Common myeloid progenitor, CD34-positive (primary cell): ENCODE measurements around the gene CYB561D2.
A peak's percentile ranks its signal among the peaks of the same experiment; 100 is the strongest.

Experiments
- CTCF ChIA-PET: fragments of 350-600 bp; sonication (Branson Sonifier 250); formaldehyde crosslinking; loops from one replicate; lab custom pipeline; 2021; ENCODE audit warnings: antibody characterized with exemption; lab: Charles Lee
- POLR2A ChIA-PET: fragments of 350-600 bp; sonication (Branson Sonifier 250); formaldehyde crosslinking; loops from one replicate; lab custom pipeline; 2021; ENCODE audit warnings: antibody characterized with exemption; lab: Charles Lee
- DNase-seq, 3 donors: peaks; one replicate each; pipeline versions ENCODE4 v3.0.0 to v3.0.0-alpha.2; 2013
- H3K27ac ChIP-seq, 2 experiments: 1 replicate in 1 of 2; 2 replicates in 1 of 2; pipeline ENCODE4 v1.7.0; 2013; ENCODE audit warnings: inconsistent platforms in 2 of 2, low read length in 2 of 2, mild to moderate bottlenecking in 2 of 2, low read depth in 1 of 2, moderate library complexity in 1 of 2; ENCODE audit not compliant: severe bottlenecking in 2 of 2, insufficient read depth in 1 of 2, poor library complexity in 1 of 2
- H3K27me3 ChIP-seq, 5 experiments: replicated peaks in 2 of 5; 1 replicate in 3 of 5; 2 replicates in 2 of 5; pipeline versions ENCODE4 v1.6.1 to v1.7.0; 2013; ENCODE audit warnings: low read length in 4 of 5, mild to moderate bottlenecking in 2 of 5, moderate library complexity in 2 of 5, inconsistent platforms in 1 of 5; ENCODE audit not compliant: insufficient read depth in 5 of 5, control insufficient read depth in 4 of 5
- H3K36me3 ChIP-seq, 4 experiments: 1 replicate in 2 of 4; 2 replicates in 2 of 4; pipeline versions ENCODE4 v1.6.1 to v1.7.0; 2013; ENCODE audit warnings: low read length in 3 of 4, control low read depth in 1 of 4, mild to moderate bottlenecking in 1 of 4; ENCODE audit not compliant: control insufficient read depth in 4 of 4, insufficient read depth in 4 of 4
- H3K4me1 ChIP-seq, 4 experiments: 1 replicate in 3 of 4; 2 replicates in 1 of 4; pipeline versions ENCODE4 v1.6.1 to v1.7.1; 2013; ENCODE audit warnings: low read length in 3 of 4, mild to moderate bottlenecking in 3 of 4, control low read depth in 1 of 4, inconsistent platforms in 1 of 4, moderate library complexity in 1 of 4; ENCODE audit not compliant: control insufficient read depth in 4 of 4, insufficient read depth in 4 of 4; ENCODE audit errors: control extremely low read depth in 1 of 4
- H3K4me3 ChIP-seq, 7 experiments: 1 replicate in 4 of 7; 2 replicates in 3 of 7; pipeline versions ENCODE4 v1.5.1 to v1.7.0; 2013; ENCODE audit warnings: mild to moderate bottlenecking in 7 of 7, low read length in 6 of 7, moderate library complexity in 6 of 7, inconsistent platforms in 2 of 7, low read depth in 2 of 7, control low read depth in 1 of 7; ENCODE audit not compliant: insufficient read depth in 4 of 7, control insufficient read depth in 1 of 7; ENCODE audit errors: extremely low read depth in 1 of 7
- H3K9me3 ChIP-seq, 5 experiments: 1 replicate in 4 of 5; 2 replicates in 1 of 5; pipeline versions ENCODE4 v1.6.1 to v1.7.1; 2013; ENCODE audit warnings: low read length in 4 of 5, mild to moderate bottlenecking in 2 of 5, inconsistent platforms in 1 of 5, low read depth in 1 of 5, moderate library complexity in 1 of 5; ENCODE audit not compliant: control insufficient read depth in 4 of 5, insufficient read depth in 2 of 5; ENCODE audit errors: control extremely low read depth in 1 of 5
- WGBS: methylation state at CpG from one replicate; pipeline ENCODE4 v1.1.5; 2013; ENCODE audit not compliant: insufficient coverage; 5-methylcytosine and 5-hydroxymethylcytosine counted together

The CYB561D2 gene

GRCh38 chr3:50370594-50370993, 19.9 kb downstream of the CYB561D2 start:
- ChIA-PET CTCF (interaction anchor here (0.6 to 1.9 kb wide), 6 partner anchors 9 to 79 kb away, joined by 3 to 7 read pairs (median 4); no protein-coding TSS in a partner anchor), POLR2A (no interaction called here)
- WGBS, result 77% methylated on average over 14 of the region's 14 CpGs
- Histone ChIP-seq H3K36me3 (no peaks in the 10 kb centered on the region), H3K4me3 (no peak overlapping the region), H3K9me3 (no peaks in the 10 kb centered on the region), H3K27ac (no peak overlapping the region), H3K4me1 (peaks cover 0 to 25% (median 19%) of the 10 kb centered on the region in 4 experiments), H3K27me3 (peaks cover 0 to 4% (median 0%) of the 10 kb centered on the region in 5 experiments)
- DNase-seq, result peak in 2 of 3 donors; percentile 26 to 40

GRCh38 chr3:50371133-50371685, 20.5 kb downstream of the CYB561D2 start:
- H3K27ac ChIP-seq, result no peak overlapping the region
- ChIA-PET POLR2A (no interaction called here), CTCF (interaction anchor here (0.6 to 1.9 kb wide), 6 partner anchors 8 to 79 kb away, joined by 3 to 7 read pairs (median 3); no protein-coding TSS in a partner anchor)
- peaks cover 0 to 20% (median 15%) of the 10 kb centered on the region in 4 experiments for H3K4me1 ChIP-seq
- whole genome bisulfite sequencing, result 96% methylated on average over 3 of the region's 3 CpGs
- H3K36me3 ChIP-seq, result no peaks in the 10 kb centered on the region
- H3K4me3 ChIP-seq, result no peak overlapping the region
- no peaks in the 10 kb centered on the region for H3K9me3 ChIP-seq
- no peaks in the 10 kb centered on the region for H3K27me3 ChIP-seq
- no peak for DNase-seq

- Histone ChIP-seq H3K4me1 (peaks cover 0 to 20% (median 15%) of the 10 kb centered on the region in 4 experiments), H3K27ac (no peak overlapping the region), H3K9me3 (no peaks in the 10 kb centered on the region), H3K36me3 (no peaks in the 10 kb centered on the region), H3K27me3 (no peaks in the 10 kb centered on the region), H3K4me3 (no peak overlapping the region)
- ChIA-PET CTCF (interaction anchor here (0.6 to 1.4 kb wide), 3 partner anchors 18 to 24 kb away, joined by 3 to 5 read pairs (median 3); no protein-coding TSS in a partner anchor), POLR2A (no interaction called here)
- WGBS, result 80% methylated on average over 5 of the region's 8 CpGs
- DNase-seq, result peak; percentile 46 to 77 (median 70)
Observed at GRCh38 chr3:50372349-50372748, 21.7 kb downstream of the CYB561D2 start.

GRCh38 chr3:50373146-50374051, 22.7 kb downstream of the CYB561D2 start:
- no peak for DNase-seq
- H3K9me3 ChIP-seq, result no peaks in the 10 kb centered on the region
- no peaks in the 10 kb centered on the region for H3K36me3 ChIP-seq
- H3K27ac ChIP-seq, result no peak overlapping the region
- WGBS, result 73% methylated on average over 9 of the region's 12 CpGs
- peaks cover 0 to 20% (median 15%) of the 10 kb centered on the region in 4 experiments for H3K4me1 ChIP-seq
- CTCF ChIA-PET, result interaction anchor here (1.4 kb wide), 1 partner anchor 20 kb away, joined by 5 read pairs; no protein-coding TSS in a partner anchor
- no peaks in the 10 kb centered on the region for H3K27me3 ChIP-seq
- no peak overlapping the region for H3K4me3 ChIP-seq
- POLR2A ChIA-PET, result no interaction called here

- no peak overlapping the region for H3K27ac ChIP-seq
- H3K9me3 ChIP-seq, result no peaks in the 10 kb centered on the region
- H3K27me3 ChIP-seq, result no peaks in the 10 kb centered on the region
- DNase-seq, result no peak
- ChIA-PET POLR2A (no interaction called here), CTCF (interaction anchor here (0.6 to 1.7 kb wide), 3 partner anchors 11 to 114 kb away, joined by 3 to 5 read pairs (median 3); no protein-coding TSS in a partner anchor)
- no peaks in the 10 kb centered on the region for H3K36me3 ChIP-seq
- WGBS, result 83% methylated on average over 13 of the region's 22 CpGs
- peaks cover 0 to 20% (median 15%) of the 10 kb centered on the region in 4 experiments for H3K4me1 ChIP-seq
- H3K4me3 ChIP-seq, result no peak overlapping the region
Observed at GRCh38 chr3:50374363-50375257, 23.9 kb downstream of the CYB561D2 start.

GRCh38 chr3:50375258-50375931, 24.7 kb downstream of the CYB561D2 start:
- H3K4me1 ChIP-seq, result peaks cover 0 to 20% (median 15%) of the 10 kb centered on the region in 4 experiments
- no peak overlapping the region for H3K4me3 ChIP-seq
- CTCF ChIA-PET, result interaction anchor here (0.6 to 1.7 kb wide), 4 partner anchors 10 to 115 kb away, joined by 3 to 5 read pairs (median 4); no protein-coding TSS in a partner anchor
- no peaks in the 10 kb centered on the region for H3K36me3 ChIP-seq
- H3K9me3 ChIP-seq, result no peaks in the 10 kb centered on the region
- 88% methylated on average over 7 of the region's 7 CpGs for WGBS
- H3K27ac ChIP-seq, result no peak overlapping the region
- DNase-seq, result no peak
- POLR2A ChIA-PET, result no interaction called here
- no peaks in the 10 kb centered on the region for H3K27me3 ChIP-seq
